GM19438 (cell line): Measurements from ENCODE around the gene PALM.
A peak's percentile ranks its signal among the peaks of the same experiment; 100 is the strongest.

Source experiments
- ATAC-seq: cut with Tn5 transposase; IDR thresholded peaks from one replicate; pipeline ENCODE4 v1.9.1; 2021; ENCODE audit warnings: low read depth; ENCODE audit not compliant: unreplicated experiment

Gene PALM

DNA sequence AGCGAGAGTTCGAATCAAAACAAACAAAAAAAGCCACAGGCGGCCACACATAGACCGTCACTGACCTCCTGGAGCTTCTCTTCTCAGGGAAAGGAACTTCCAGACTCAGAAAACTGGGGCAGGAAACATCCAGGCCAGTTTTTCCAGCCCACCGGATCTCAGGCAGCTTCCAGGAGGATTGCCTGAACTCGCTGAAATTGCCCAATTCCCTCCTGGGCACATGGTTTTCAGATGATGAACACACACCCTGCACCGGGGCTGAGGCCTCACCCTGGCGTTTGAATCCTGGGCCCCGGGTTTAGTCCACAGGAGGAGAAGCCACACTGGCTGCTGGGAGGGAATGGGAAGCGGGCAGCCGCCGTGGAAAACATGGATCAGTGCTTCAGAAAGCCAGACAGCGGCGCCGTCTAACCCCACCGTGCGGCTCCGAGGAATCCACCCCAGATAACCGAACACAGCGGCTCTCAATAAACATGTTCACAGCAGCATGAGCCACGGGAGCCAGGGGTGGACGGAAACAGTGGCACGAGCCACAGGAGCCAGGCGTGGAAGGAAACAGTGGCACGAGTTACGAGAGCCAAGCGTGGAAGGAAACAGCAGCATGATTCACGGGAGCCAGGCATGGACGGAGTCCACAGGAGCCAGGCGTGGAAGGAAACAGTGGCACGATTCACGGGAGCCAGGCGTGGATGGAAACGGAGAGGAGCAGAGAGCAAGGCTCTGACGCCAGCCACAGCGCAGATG, 70.3 kb downstream of the PALM start:
- ATAC-seq: no peak

DNA sequence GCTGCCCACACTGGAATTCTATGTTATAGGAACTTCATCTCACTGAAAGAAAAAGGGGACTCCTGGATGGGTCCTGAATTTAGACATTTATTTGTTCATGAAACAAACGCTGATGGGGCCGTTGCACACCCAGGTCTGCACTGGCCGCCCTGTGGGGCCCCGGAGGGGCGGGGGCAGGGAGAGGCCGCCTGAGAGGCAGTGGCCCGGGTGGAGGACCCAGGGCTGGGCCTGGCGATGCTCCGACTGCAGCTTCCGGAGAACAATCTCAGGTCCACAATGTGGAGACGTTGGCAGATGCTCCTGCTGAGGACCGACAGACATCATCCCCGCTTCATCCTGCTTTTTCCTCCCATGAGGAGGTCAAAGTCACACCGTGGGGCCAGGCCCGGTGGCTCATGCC, 72.2 kb downstream of the PALM start:
- no peak for ATAC-seq

GRCh38 chr19:781800-782184, 73.1 kb downstream of the PALM start:
- no peak for ATAC-seq

- no peak for ATAC-seq
These were observed 73.6 kb downstream of the PALM start for GRCh38 chr19:782185-782877.

DNA sequence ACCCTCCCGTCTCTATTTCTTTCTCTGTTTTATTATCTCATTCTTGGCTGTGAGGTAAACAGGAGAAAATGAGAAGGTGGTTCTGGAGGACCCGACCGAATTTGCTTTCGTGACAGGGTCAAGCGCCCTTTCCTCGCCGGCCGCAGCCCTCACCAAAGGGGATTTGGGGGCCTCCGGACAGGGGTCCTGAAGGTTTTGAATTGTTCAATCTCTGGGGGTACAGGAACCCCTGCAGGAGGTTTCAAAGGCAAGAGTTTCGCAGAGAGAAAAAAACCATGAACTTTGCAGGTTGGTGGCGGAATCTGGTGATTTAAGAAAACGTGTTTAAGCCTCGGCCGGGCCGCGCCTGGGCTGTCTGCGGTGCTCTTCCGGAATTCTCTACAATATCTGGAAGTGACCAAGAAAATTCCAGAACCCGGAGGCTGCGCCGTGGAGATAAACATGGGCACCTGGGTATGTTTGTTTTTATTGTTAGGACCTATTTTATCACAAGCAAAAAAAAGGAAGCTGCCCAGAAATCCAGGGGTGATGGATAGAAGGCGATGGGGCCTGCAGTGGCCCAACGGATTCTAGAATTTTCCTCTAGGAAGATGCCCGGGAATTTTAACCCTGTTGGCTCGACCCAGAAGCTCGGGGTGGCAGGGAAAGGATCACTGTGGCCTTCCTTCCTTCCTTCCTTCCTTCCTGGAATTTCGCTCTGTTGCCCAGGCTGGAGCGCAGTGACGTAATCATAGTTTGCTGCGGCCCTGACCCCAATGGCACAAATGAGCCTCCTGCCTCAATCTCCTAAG, 74.3 kb downstream of the PALM start:
- ATAC-seq: no peak

DNA sequence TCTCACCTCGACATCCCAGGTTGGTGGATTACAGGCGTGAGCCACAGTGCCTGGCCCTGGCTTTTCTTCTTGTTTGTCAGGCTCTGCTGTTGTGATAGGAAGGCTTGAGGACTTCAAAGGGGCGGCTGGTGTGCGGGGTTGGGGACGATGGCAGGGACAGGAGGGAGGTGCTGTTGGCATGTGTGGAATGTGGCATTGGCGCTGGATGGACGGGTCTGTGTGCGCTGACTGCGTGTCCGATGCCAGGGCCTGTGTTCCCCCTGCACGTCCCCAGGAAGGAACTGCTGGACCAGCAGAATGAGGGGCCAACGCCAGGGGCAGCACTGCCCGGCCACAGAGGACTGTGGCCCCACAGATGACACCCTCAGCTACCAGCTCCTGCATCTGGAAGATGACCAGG, 75.8 kb downstream of the PALM start:
- no peak for ATAC-seq

GRCh38 chr19:787536-787935, 78.8 kb downstream of the PALM start:
- ATAC-seq: no peak

DNA sequence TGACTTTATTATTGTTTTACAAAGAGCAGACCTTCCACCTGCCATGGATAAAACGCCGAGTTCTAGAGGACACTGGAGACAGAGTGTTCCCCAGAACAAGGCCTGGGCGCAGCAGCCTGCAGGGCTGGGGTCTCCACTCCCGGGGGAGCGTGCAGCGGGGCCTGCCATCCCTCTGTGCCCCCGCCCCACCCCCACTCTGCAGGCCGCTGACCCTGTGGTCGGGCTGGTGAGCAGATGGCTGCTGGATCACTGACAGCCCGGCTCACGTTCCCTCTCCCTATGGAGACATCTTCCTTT, 79.9 kb downstream of the PALM start:
- no peak for ATAC-seq

- ATAC-seq: no peak
These were observed 80.4 kb downstream of the PALM start for GRCh38 chr19:788983-789700.

- ATAC-seq: no peak
These were observed 80.9 kb downstream of the PALM start for GRCh38 chr19:789701-790060.

DNA sequence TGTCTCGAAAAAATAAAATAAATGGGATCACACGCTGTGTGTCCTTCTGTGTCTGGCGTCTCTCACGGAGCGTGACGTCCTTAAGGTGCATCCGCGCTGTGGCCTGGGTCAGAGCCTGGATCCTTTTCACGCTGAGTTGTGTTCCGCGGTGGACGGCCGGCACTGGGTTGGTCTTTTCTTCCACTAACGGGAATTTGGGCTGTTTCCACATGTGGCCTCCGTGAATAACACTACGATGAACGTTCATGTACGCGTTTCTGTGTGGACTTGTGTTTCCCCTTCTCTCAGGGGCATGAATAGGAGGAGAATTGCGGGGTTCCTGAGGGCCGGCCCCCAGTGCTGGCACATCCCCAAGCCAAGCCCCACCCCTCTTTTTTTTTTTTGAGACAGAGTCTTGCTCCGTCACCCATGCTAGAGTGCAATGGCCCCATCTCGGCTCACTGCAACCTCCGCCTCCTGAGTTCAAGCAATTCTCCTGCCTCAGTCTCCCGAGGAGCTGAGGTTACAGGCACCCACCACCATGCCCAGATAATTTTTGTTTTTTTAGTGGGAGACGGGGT, 82.4 kb downstream of the PALM start:
- no peak for ATAC-seq

GRCh38 chr19:791567-792305, 83.0 kb downstream of the PALM start:
- no peak for ATAC-seq

DNA sequence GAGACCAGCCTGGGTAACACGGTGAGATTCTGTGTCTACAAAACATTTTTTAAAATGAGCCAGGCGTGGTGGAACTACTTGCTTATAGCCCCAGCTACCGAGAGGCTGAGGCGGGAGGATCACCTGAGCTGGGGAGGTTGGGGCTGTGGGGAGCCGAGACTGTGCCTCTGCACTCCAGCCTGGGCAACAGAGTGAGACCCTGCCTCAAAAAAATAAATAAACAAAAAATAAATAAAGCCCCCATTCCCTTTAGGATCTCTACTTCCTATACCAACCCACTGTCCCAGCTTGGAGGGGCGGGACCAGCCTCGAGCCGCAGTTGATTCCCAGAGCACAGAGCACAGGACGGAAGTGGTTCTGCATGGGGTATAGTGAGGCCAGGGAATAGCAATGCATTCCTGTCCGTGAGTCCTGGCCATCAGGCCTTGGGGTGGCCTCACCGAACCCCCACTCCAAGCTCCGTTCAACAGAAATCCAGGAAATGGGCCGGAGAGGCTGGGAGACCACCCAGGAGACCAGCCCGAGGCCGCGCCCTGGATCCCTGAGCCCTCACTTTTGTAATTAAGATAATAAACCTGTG, 83.7 kb downstream of the PALM start:
- no peak for ATAC-seq

DNA sequence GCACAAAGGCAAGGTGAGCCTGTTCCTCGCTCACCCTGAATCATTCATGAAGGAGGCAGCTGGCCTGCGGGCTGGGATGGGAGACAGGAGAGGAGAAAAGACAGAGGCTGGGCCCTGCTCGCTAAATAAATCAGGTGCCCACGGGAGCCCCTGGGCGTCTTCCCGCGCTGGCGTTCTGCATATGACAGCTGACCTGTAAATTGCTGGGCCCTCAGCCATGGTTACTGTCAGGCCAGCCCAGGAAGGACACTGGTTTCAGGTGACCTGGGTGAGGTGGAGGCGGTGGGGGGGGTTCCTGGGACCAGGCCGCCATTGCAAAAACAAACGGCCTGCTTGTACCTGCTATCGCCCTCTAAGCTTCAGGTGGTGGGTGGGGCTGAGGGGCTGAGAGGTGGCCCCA, 85.1 kb downstream of the PALM start:
- ATAC-seq: no peak

DNA sequence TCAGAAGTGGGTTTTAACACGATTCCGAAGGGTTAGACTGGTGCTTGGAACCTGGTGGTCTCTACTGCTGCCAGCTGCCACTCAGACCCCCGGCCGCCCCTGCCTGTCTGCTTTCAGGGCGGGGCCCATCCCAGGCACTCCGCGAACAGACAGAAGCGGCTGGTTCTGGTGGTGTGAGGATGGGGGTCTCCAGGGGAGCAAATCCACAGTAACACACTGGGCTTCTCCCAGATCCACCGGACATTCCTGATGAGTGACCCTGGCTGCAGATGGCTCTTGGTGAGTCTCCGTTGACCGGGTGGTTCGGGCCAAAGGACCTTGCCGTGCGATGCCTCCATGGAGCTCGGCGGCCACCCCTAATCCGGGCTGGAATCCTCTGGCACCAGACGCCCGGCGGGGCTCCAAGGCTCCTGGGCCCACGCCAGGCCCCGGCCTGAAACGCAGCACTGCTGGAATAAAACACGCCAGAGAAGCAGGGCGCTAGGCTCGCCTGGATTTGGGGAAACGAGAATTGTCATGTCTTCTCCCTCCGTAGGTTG, 86.4 kb downstream of the PALM start:
- ATAC-seq: no peak

GRCh38 chr19:795691-796581, 87.2 kb downstream of the PALM start:
- ATAC-seq: no peak

- peak; percentile 80 for ATAC-seq
These were observed 88.2 kb downstream of the PALM start, which contains the start of gene PTBP1 for GRCh38 chr19:796692-797527. Gene PTBP1 (plus strand): TSS chr19:797452. CDS start chr19:797498, 46 bp downstream.
